IPS-18a (cell line): ENCODE measurements around the gene RSRC2.
"Not testable (repeated sequence)": the region's sequence is repeated elsewhere in the genome, so short reads cannot be mapped to it uniquely, and the experiment has no call there.

Source experiments
- H3K27ac ChIP-seq: one replicate; pipeline ENCODE4 v1.5.1; 2013; ENCODE audit warnings: low read length
- H3K27me3 ChIP-seq: one replicate; pipeline ENCODE4 v1.6.1; 2013; ENCODE audit warnings: mild to moderate bottlenecking, low read length; ENCODE audit not compliant: control insufficient read depth, insufficient read depth
- H3K36me3 ChIP-seq: one replicate; pipeline ENCODE4 v1.6.1; 2013; ENCODE audit warnings: low read depth, low read length; ENCODE audit not compliant: control insufficient read depth
- H3K4me1 ChIP-seq: one replicate; pipeline ENCODE4 v1.6.1; 2013; ENCODE audit warnings: low read depth, low read length; ENCODE audit not compliant: control insufficient read depth
- H3K4me3 ChIP-seq: one replicate; pipeline ENCODE4 v1.5.1; 2013; ENCODE audit warnings: low read length
- H3K9ac ChIP-seq: one replicate; pipeline ENCODE4 v1.6.1; 2013; ENCODE audit warnings: mild to moderate bottlenecking, low read length, moderate library complexity
- H3K9me3 ChIP-seq: one replicate; pipeline ENCODE4 v1.6.1; 2013; ENCODE audit warnings: low read depth, low read length; ENCODE audit not compliant: control insufficient read depth

RSRC2 gene, protein sequence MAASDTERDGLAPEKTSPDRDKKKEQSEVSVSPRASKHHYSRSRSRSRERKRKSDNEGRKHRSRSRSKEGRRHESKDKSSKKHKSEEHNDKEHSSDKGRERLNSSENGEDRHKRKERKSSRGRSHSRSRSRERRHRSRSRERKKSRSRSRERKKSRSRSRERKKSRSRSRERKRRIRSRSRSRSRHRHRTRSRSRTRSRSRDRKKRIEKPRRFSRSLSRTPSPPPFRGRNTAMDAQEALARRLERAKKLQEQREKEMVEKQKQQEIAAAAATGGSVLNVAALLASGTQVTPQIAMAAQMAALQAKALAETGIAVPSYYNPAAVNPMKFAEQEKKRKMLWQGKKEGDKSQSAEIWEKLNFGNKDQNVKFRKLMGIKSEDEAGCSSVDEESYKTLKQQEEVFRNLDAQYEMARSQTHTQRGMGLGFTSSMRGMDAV

DNA sequence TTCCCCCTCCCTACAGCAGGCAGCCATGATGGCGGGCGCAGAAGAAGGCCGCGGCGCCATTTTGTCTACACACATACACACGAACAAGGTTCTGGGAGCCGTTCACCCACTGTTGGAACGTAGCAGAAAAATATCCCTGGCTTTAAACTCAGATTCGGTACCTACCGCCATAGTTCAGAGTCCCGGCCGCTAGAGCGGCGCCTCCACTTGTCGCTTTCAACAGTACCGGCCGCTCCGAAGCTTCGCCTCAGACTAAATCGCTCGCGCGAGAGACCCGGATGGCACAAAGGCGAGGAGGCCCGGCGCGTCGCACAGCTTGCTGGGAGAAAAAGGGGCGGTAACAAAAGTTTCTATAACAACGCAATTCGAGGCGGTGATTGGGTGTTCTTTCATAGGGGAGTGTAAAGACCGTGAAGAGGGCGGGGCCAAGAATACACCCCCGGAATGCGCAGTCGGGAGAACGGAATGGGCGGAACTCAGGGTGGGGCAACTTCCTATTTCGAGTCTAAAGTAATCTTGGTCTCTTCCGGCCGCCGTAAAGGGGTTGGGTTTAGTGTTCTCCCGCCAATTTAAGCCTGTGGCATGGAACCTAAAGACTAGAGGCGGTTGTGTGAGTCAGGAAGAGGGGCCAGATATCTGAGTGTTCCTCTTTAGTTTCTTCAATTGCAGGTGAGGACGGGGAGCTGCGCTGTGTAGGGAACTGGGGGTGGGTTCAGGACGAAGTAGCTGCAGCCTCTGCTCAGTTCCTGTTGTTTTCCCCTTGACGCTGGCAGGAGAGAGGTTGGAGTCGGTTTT is at the start of gene RSRC2, which contains the start of gene KNTC1:
Gene RSRC2, minus strand, starts transcription at position 254 of the 795 bp plus-strand sequence. Its CDS starts 83 bp downstream, at position 171.
Gene KNTC1, plus strand, starts transcription at position 567 of the 795 bp plus-strand sequence. CDS start 2,815 bp downstream, outside the sequence.
- Histone ChIP-seq H3K9me3 (no peaks in the 10 kb centered on the region), H3K4me1 (peaks cover 17% of the 10 kb centered on the region), H3K27me3 (no peaks in the 10 kb centered on the region), H3K4me3 (peak within 1 kb of the TSS; percentile 100), H3K27ac (peak within 1 kb of the TSS; percentile 100), H3K9ac (peak within 1 kb of the TSS; percentile 100), H3K36me3 (peaks cover 46% of the 10 kb centered on the region)

DNA sequence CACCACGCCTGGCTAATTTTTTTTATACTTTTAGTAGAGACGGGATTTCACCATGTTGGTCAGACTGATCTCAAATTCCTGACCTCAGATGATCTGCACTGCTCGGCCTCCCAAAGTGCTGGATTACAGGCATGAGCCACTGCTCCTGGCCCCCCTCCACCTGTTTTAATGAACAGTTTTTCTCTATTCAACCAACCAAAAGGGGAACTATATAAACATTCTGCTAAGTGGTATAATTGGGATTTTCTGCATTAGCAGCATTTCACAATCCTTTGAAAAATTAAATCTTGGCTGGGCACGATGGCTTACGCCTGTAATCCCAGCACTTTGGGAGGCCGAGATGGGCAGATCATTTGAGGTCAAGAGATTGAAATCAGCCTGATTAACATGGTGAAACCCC is 45.1 kb upstream of the RSRC2 start:
- Histone ChIP-seq H3K27me3 (no peaks in the 10 kb centered on the region), H3K36me3 (peaks cover 87% of the 10 kb centered on the region), H3K4me3 (no peak overlapping the region), H3K9me3 (no peaks in the 10 kb centered on the region), H3K4me1 (no peaks in the 10 kb centered on the region), H3K9ac (no peak overlapping the region), H3K27ac (no peak overlapping the region)

DNA sequence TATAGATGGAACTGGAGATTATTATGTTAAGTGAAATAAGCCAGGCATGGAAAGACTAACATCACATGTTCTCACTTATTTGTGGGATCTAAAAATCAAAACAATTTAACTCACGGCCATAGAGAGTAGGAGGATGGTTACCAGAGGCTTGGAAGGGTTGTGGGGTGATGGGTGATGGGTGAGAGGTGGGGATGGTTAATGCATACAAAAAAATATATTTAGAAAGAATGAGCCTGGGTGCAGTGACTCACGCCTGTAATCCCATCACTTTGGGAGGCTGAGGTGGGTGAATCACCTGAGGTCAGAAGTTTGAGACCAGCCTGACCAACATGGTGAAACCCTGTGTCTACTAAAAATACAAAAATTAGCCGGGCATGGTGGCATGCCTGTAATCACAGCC is 43.3 kb upstream of the RSRC2 start:
- H3K9me3 ChIP-seq, H3K9ac ChIP-seq, H3K27ac ChIP-seq, H3K4me3 ChIP-seq, H3K27me3 ChIP-seq, H3K4me1 ChIP-seq: not testable (repeated sequence)
- peaks cover 71% of the 10 kb centered on the region for H3K36me3 ChIP-seq

DNA sequence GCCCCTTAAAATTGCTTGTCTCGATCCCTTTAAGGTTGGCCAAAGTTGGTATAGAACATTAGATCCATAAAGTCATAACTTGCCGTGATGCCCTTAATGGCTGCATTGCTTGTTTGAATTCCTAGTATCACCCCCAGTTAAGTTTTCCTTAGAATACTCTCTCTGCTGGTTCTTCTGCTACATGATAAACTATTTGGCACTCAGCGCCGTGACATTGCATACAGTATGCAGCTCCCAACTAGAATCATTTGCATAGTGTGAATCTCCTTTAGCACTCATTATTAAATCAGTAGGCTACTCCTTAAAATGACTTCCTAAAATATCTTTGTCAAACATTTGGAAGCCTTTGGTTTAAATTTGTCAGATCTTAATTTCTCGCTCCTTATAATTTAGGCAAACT is 42.6 kb upstream of the RSRC2 start:
- Histone ChIP-seq H3K27ac (no peak overlapping the region), H3K36me3 (peaks cover 67% of the 10 kb centered on the region), H3K9ac (no peak overlapping the region), H3K4me1 (no peaks in the 10 kb centered on the region), H3K27me3 (no peaks in the 10 kb centered on the region), H3K4me3 (no peak overlapping the region), H3K9me3 (no peaks in the 10 kb centered on the region)

DNA sequence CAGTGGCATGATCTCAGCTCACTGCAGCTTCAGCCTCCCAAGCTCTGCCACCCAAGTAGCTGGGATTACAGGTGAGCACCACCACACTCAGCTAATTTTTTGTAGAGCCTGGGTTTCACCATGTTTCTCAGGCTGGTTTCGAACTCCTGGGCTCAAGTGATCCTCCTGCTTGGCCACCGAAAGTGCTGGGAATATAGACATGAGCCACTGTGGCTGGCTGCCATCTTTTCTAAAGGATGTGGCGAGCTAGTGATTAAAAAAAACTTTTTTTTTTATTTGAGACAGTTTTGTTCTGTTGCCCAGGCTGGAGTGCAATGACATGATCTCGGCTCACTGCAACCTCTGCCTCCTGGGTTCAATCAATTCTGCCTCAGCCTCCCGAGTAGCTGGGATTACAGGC is 40.1 kb upstream of the RSRC2 start:
- H3K27ac ChIP-seq, H3K4me3 ChIP-seq, H3K27me3 ChIP-seq, H3K9me3 ChIP-seq, H3K4me1 ChIP-seq, H3K9ac ChIP-seq: not testable (repeated sequence)
- H3K36me3 ChIP-seq = peaks cover 65% of the 10 kb centered on the region

DNA sequence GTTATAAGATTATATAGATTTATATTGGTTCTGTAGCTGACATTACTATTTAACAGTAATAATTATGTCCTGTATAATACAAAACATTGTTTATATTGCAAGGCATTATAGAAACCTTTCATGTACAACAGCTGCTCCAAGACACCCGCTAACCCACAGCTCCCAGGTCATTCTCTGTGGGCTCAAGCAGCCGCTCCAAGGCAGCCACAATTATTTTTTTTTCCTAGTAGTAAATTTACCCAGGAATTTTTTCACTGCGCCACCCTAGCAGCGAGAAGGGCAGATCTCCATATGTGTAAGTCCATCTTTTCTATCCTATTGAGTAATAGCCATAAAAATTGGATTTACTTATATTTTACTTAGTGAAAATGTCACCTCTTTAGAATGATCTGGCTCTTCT is 36.6 kb upstream of the RSRC2 start:
- Histone ChIP-seq H3K4me1 (no peaks in the 10 kb centered on the region), H3K9ac (no peak overlapping the region), H3K9me3 (no peaks in the 10 kb centered on the region), H3K4me3 (no peak overlapping the region), H3K27ac (no peak overlapping the region), H3K36me3 (peaks cover 53% of the 10 kb centered on the region), H3K27me3 (no peaks in the 10 kb centered on the region)

DNA sequence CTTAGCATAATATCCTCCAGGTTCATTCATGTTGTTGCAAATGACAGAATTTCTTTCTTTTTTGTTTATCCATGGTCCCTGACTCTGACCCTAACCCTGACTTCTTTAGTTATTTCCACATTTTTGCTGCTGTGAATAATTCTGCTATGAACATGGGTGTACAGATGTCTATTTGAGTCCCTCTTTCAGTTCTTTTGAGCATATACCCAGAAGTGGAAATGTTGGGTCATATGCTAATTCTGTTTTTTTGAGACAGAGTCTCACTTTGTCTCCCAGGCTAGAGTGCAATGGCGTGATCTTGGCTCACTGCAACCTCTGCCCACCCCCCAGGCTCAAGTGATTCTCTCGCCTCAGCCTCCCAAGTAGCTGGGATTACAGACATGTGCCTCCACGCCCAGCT is 33.4 kb upstream of the RSRC2 start:
- no peaks in the 10 kb centered on the region for H3K9me3 ChIP-seq
- no peaks in the 10 kb centered on the region for H3K4me1 ChIP-seq
- H3K27ac ChIP-seq = no peak overlapping the region
- no peaks in the 10 kb centered on the region for H3K27me3 ChIP-seq
- H3K9ac ChIP-seq = no peak overlapping the region
- H3K36me3 ChIP-seq = peaks cover 57% of the 10 kb centered on the region
- no peak overlapping the region for H3K4me3 ChIP-seq

DNA sequence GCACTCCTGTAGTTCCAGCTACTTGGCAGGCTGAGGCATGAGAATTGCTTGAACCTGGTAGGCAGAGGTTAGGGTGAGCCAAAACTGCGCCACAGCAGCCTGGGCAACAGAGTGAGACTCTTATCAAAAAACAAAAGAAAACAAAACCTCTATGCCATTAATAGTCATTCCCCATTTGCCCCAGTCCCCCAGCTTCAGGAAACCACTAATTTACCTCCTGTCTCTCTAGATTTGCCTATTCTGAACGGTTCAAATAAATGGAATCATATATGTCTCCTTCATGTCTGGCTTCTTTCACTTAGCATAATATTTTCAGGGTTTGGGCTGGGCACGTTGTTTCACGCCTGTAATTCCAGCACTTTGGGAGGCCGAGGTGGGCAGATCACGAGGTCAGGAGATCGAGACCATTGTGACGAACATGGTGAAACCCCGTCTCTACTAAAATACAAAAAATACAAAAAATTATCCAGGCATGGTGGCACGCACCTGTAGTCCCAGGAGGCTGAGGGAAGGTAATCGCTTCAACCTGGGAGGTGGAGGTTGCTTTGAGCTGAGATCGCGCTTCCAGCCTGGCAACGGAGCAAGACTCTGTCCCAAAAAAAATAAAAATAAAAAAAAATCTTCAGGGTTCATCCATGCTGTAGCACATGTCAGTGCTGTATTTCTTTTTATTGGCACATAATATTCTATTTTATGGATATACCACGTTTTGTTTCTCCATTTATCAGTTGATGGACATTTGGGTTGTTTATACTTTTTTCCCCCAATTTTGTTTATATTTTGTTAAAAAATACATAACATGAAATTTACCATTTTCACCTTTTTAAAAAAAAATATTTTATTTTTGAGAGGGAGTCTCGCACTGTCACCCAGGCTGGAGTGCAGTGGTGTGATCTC is 32.3 kb upstream of the RSRC2 start:
- H3K9ac ChIP-seq = no peak overlapping the region
- no peaks in the 10 kb centered on the region for H3K4me1 ChIP-seq
- peaks cover 60% of the 10 kb centered on the region for H3K36me3 ChIP-seq
- H3K9me3 ChIP-seq = no peaks in the 10 kb centered on the region
- no peaks in the 10 kb centered on the region for H3K27me3 ChIP-seq
- H3K27ac ChIP-seq = no peak overlapping the region
- H3K4me3 ChIP-seq = no peak overlapping the region

DNA sequence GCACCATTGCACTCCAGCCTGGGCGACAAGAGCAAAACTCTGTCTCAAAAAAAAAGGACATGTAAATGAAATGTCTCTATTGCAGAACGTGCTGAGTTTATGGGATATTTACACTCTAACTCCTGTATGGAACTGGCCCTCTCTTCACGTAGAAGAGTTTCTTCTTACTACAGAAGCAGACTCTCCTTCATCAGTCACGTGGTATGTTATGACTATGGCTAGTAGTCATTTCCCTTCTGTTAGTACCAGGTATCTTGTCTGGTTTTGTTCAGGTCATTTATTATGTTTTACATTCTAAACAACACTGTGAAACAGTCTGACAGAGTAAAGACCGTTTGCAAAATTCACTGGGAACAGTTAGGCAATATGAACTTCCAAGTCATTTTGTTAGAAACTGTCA is 20.6 kb upstream of the RSRC2 start:
- Histone ChIP-seq H3K9ac (no peak overlapping the region), H3K27ac (no peak overlapping the region), H3K4me3 (no peak overlapping the region), H3K9me3 (no peaks in the 10 kb centered on the region), H3K4me1 (no peaks in the 10 kb centered on the region), H3K36me3 (peaks cover 75% of the 10 kb centered on the region), H3K27me3 (no peaks in the 10 kb centered on the region)

DNA sequence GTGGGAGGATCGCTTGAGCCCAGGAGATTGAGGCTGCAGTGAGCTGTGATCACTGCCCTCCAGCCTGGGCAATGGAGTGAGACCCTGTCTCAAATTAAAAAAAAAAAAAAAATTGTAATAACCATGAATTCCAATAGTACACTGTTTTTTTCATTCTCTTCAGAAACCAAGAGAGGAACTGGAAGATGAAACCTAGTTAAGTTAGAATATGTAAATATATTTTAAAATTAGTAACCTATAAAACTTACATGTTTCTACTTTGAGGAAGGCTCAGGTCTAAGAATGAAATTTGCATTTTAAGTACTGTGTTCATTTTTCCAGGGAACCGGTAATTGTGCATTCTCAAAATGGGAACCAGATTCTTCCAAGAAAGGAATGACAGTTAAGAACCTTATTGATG is 19.1 kb upstream of the RSRC2 start:
- H3K4me3 ChIP-seq = no peak overlapping the region
- H3K9ac ChIP-seq = no peak overlapping the region
- H3K27ac ChIP-seq = no peak overlapping the region
- H3K27me3 ChIP-seq = no peaks in the 10 kb centered on the region
- H3K36me3 ChIP-seq = peaks cover 72% of the 10 kb centered on the region
- no peaks in the 10 kb centered on the region for H3K4me1 ChIP-seq
- H3K9me3 ChIP-seq = no peaks in the 10 kb centered on the region

DNA sequence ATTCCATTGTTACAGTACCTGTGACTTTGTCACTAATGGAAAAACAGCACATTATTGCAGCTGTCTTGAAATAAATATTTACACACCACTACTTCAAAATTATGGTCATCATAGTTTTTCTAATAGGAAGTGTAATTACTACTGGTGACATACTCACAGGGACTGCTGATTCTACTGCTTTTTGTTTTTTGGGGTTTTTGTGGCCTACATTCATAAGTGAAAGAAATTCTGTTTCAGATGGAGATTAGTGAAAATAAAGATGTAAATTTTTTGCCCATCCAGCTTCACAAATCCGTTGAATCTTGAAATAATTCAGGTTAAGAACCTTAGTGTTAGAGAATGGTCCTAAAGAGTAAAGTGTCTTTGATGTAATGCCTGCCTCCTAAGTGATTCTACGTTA is 17.8 kb upstream of the RSRC2 start:
- H3K4me3 ChIP-seq = no peak overlapping the region
- H3K27ac ChIP-seq = no peak overlapping the region
- H3K27me3 ChIP-seq = no peaks in the 10 kb centered on the region
- H3K9me3 ChIP-seq = no peaks in the 10 kb centered on the region
- H3K9ac ChIP-seq = no peak overlapping the region
- peaks cover 63% of the 10 kb centered on the region for H3K36me3 ChIP-seq
- H3K4me1 ChIP-seq = no peaks in the 10 kb centered on the region
